ENCODE measurements around the gene FBXL13. TPM values are rescaled to one million over a fixed set of nuclear protein-coding genes. Genes with fewer than 3 reads are reported as not detected.
"Not testable (repeated sequence)": the region's sequence is repeated elsewhere in the genome, so short reads cannot be mapped to it uniquely, and the experiment has no call there.

Gene FBXL13
- total RNA-seq, 1 experiment from 2014 or later: 0.34 TPM

GRCh38 chr7:102790364-102791100, 284.1 kb downstream of the FBXL13 start:
- DNase-seq (ENCODE audit: low read depth); in situ Hi-C loops (cut with HindIII; ENCODE audit: low pct_unique_long_range_greater_than_20kb, low sequenced_read_pairs): not testable (repeated sequence)

DNA sequence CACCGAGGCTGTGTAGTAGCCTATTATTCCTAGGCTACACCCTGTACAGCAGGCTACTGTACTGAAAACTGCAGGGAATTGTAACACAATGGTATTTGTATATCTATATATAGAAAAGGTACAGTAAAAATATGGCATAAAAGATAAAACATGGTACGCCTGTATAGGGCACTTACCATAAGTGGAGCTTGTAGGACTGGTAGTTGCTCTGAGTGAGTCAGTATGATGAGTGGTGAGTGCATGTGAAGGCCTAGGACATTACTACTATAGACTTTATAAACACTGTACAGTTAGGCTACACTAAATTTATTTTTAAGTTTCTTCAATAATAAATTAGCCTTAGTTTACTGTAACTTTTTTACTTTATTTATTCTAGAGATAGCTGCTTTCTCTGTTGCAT, 285.8 kb downstream of the FBXL13 start:
- in situ Hi-C loops (cut with HindIII; ENCODE audit: low pct_unique_long_range_greater_than_20kb, low sequenced_read_pairs); DNase-seq (ENCODE audit: low read depth): not testable (repeated sequence)

DNA sequence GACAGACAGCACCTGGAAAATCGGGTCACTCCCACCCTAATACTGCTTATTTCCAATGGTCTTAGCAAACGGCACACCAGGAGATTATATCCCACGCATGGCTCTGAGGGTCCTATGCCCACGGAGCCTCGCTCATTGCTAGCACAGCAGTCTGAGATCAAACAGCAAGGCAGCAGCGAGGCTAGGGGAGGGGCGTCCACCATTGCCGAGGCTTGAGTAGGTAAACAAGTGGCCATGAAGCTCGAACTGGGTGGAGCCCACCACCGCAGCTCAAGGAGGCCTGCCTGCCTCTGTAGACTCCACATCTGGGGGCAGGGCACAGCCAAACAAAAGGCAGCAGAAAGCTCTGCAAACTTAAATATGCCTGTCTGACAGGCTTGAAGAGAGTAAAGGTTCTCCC, 293.7 kb downstream of the FBXL13 start:
- DNase-seq (ENCODE audit: low read depth); in situ Hi-C loops (cut with HindIII; ENCODE audit: low pct_unique_long_range_greater_than_20kb, low sequenced_read_pairs): not testable (repeated sequence)

GRCh38 chr7:102778663-102779062, 295.9 kb downstream of the FBXL13 start:
- in situ Hi-C loops (cut with HindIII; ENCODE audit: low pct_unique_long_range_greater_than_20kb, low sequenced_read_pairs); DNase-seq (ENCODE audit: low read depth): not testable (repeated sequence)

DNA sequence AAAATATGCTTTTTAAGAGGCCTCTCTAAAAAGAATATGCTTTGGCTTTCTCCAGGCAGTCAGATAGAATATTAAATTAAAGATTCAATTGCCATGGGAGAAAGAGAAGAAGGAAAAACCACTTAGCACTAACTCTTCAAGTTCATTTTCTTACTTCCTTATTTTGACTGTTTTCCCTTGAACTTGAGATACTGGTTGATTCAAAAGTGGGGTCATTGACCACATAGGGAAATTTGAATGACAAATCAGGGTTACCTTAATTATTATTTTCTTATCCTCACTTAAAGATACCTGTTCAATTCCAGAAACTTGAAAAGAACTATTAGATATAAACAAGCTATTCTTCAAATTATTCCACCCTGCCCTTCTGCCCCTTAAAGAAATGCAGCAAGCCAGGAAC, 298.4 kb downstream of the FBXL13 start:
- in situ Hi-C loops (cut with HindIII; ENCODE audit: low pct_unique_long_range_greater_than_20kb, low sequenced_read_pairs); DNase-seq (ENCODE audit: low read depth): not testable (repeated sequence)

- in situ Hi-C loops (cut with HindIII; ENCODE audit: low pct_unique_long_range_greater_than_20kb, low sequenced_read_pairs); DNase-seq (ENCODE audit: low read depth): not testable (repeated sequence)
Observed at GRCh38 chr7:102770467-102770866, 304.1 kb downstream of the FBXL13 start.

DNA sequence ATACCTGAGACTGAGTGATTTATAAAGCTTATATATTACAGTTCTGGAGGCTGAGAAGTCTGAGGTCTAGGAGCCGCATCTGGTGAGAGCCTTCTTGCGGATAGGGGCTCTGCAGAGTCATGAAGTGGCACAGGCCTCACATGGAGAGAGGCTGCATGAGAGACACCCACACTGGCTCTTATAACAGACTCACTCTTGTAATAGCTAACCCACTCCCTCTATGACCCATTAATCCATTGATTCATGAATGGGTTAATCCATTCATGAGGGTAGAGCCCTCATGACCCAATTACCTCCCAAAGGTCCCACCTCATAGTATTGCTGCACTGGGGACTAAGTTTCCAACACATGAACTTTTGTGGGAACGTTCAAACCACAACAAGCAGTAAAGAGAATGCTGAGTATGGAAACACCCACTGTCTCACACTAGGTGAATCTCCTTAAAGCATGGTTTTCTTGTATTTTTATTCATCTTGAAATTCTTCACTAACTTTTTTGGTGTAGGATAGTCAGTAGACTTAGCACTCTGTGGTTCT, 304.9 kb downstream of the FBXL13 start:
- in situ Hi-C loops (cut with HindIII; ENCODE audit: low pct_unique_long_range_greater_than_20kb, low sequenced_read_pairs); DNase-seq (ENCODE audit: low read depth): not testable (repeated sequence)

DNA sequence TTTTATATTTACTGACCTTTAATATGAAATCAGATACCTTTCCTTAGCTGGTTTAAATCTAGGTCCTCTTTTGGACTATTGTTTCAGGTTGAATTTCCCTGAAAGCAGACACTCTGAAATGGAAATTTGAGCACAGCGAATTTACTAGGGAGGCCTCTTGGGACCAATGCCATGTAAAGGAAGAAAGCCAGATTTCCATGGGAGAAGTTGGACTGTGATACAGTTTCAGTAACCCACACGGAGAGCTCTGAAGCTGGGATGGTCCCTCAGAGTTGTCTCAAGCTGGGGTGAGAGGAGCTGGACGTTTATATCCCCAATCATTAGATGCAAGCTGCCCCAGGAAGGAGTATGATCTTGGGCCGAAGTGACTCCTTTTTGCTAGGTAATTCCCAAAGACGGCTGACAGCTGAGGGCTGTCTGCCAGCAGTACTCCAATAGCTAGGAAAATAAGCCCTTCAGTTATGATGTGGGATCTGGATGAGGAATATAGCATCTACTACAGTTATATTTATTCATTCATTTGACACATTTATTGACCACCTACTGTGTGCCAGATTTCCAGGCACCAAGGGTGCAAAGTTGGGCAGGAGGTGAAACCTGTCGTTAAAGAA, 311.2 kb downstream of the FBXL13 start:
- in situ Hi-C loops (cut with HindIII; ENCODE audit: low pct_unique_long_range_greater_than_20kb, low sequenced_read_pairs); DNase-seq (ENCODE audit: low read depth): not testable (repeated sequence)

Other genes starting within 250 kb of the FBXL13 start
- gene LRRC17, start 161.8 kb downstream of the FBXL13 start, total RNA-seq (2014; rRNA removed; shearing (Covaris generic); ENCODE audit: low replicate concordance): 1.5 TPM in 1 of 2 replicates, not detected in the other
- 46.5 and 53.9 TPM in 2 replicates for gene ARMC10, start 344 bp upstream of the FBXL13 start, total RNA-seq (2014; rRNA removed; shearing (Covaris generic); ENCODE audit: low replicate concordance)
- 8.5 and 13.1 TPM in 2 replicates for gene NAPEPLD, start 74.3 kb upstream of the FBXL13 start, total RNA-seq (2014; rRNA removed; shearing (Covaris generic); ENCODE audit: low replicate concordance)
- gene PMPCB, start 222.6 kb upstream of the FBXL13 start, total RNA-seq (2014; rRNA removed; shearing (Covaris generic); ENCODE audit: low replicate concordance): 89.3 and 92.5 TPM in 2 replicates